Smooth muscle cell (in vitro differentiated cells): Measurements from ENCODE around the gene CIAO3. TPM values are rescaled to one million over a fixed set of nuclear protein-coding genes. Genes with fewer than 3 reads are reported as not detected.

Experiments used
- DNase-seq: peaks from one replicate; lab custom pipeline; 2025; ENCODE audit not compliant: unreplicated experiment; lab: John Stamatoyannopoulos, UW
- H2AFZ ChIP-seq: fragments of 200-600 bp; sonication (generic); 2 replicates; pipeline ENCODE4 v1.6.0; 2016; ENCODE audit warnings: antibody characterized with exemption, low read depth, mild to moderate bottlenecking
- H3F3A ChIP-seq: fragments of 200-600 bp; sonication (generic); 2 replicates; pipeline ENCODE4 v1.6.0; 2017; ENCODE audit warnings: antibody characterized with exemption, low read depth
- H3K27ac ChIP-seq: fragments of 200-600 bp; sonication (generic); 2 replicates; pipeline ENCODE4 v1.5.1; 2016; ENCODE audit warnings: low read depth, mild to moderate bottlenecking
- H3K27me3 ChIP-seq: fragments of 200-600 bp; sonication (generic); 2 replicates; pipeline ENCODE4 v1.6.1; 2016; ENCODE audit warnings: low read depth, mild to moderate bottlenecking
- H3K36me3 ChIP-seq: fragments of 200-600 bp; sonication (generic); 2 replicates; pipeline ENCODE4 v1.5.1; 2016; ENCODE audit warnings: low read depth
- H3K4me1 ChIP-seq: fragments of 200-600 bp; sonication (generic); 2 replicates; pipeline ENCODE4 v1.5.1; 2016; ENCODE audit warnings: low read depth
- H3K4me2 ChIP-seq: fragments of 200-600 bp; sonication (generic); 2 replicates; pipeline ENCODE4 v1.6.0; 2016; ENCODE audit warnings: mild to moderate bottlenecking
- H3K4me3 ChIP-seq: fragments of 200-600 bp; sonication (generic); 2 replicates; pipeline ENCODE4 v1.5.1; 2016; ENCODE audit warnings: mild to moderate bottlenecking
- H3K79me2 ChIP-seq: fragments of 200-600 bp; sonication (generic); 2 replicates; pipeline ENCODE4 v1.6.0; 2016; ENCODE audit warnings: low read depth, mild to moderate bottlenecking
- H3K9ac ChIP-seq: fragments of 200-600 bp; sonication (generic); 2 replicates; pipeline ENCODE4 v1.6.0; 2016; ENCODE audit warnings: low read depth
- H3K9me3 ChIP-seq: fragments of 200-600 bp; sonication (generic); replicated peaks from 2 replicates; pipeline ENCODE4 v1.5.1; 2016; ENCODE audit warnings: low read depth
- H4K20me1 ChIP-seq: fragments of 200-600 bp; sonication (generic); 2 replicates; pipeline ENCODE4 v1.6.0; 2016; ENCODE audit warnings: low read depth
- CTCF ChIP-seq: fragments of 200-600 bp; sonication (generic); IDR thresholded peaks from 2 replicates; pipeline ENCODE4 v1.5.1; 2017; ENCODE audit warnings: borderline replicate concordance, mild to moderate bottlenecking, antibody characterized with exemption; ENCODE audit not compliant: insufficient read depth, poor library complexity, severe bottlenecking
- WGBS: methylation state at CpG from one replicate; pipeline ENCODE4 v1.1.7; 2016; ENCODE audit warnings: low lambda C conversion rate; 5-methylcytosine and 5-hydroxymethylcytosine counted together
- polyA plus RNA-seq: library from polyadenylated mRNA; unstranded; fragments of >200 nt; fragmentation: Nextera tagmentation; extraction: Ambion mirVana; gene quantifications from 2 replicates; pipeline ENCODE4 v1.2.1, GENCODE V29; 2016
- total RNA-seq: library from RNA; depleted of rRNA; stranded (reverse); fragments of >200 nt; gene quantifications from 2 replicates; pipeline ENCODE4 v1.2.3, GENCODE V29; 2014

The CIAO3 gene
- total and polyA plus RNA-seq, 2 experiments from 2014 or later = 19.7 to 39.6 TPM

- peak within 1 kb of the TSS; percentile 69 for H3K4me3 ChIP-seq
- peak; percentile 34 for DNase-seq
- no peak for TF ChIP-seq CTCF
- H3K36me3 ChIP-seq = no peaks in the 10 kb centered on the region
- peaks cover 10% of the 10 kb centered on the region for H3K4me1 ChIP-seq
- H3K79me2 ChIP-seq = no peaks in the 10 kb centered on the region
- H3K27me3 ChIP-seq = no peaks in the 10 kb centered on the region
- peak within 1 kb of the TSS; percentile 30 for H2AFZ ChIP-seq
- H3K9ac ChIP-seq = peak within 1 kb of the TSS; percentile 35
- H3K27ac ChIP-seq = no peak within 1 kb of the TSS
- peaks cover 7% of the 10 kb centered on the region for H4K20me1 ChIP-seq
- H3K4me2 ChIP-seq = peak within 1 kb of the TSS; percentile 99
- 5% methylated on average over 43 of the region's 88 CpGs for WGBS
- no peaks in the 10 kb centered on the region for H3K9me3 ChIP-seq
- peaks cover 4% of the 10 kb centered on the region for H3F3A ChIP-seq
Observed at GRCh38 chr16:726438-727290, 14.1 kb downstream of the CIAO3 start, which contains the start of the genes CCDC78 and HAGHL. TSS of gene CCDC78 (minus strand) at chr16:726443. CDS start at chr16:726367, 76 bp downstream. TSS of gene HAGHL (plus strand) at chr16:727106. CDS start at chr16:727510, 404 bp downstream.

GRCh38 chr16:726188-726437 is 14.7 kb downstream of the CIAO3 start:
- peaks cover 4% of the 10 kb centered on the region for H3F3A ChIP-seq
- H3K4me1 ChIP-seq = peaks cover 10% of the 10 kb centered on the region
- no peaks in the 10 kb centered on the region for H3K27me3 ChIP-seq
- WGBS = 34% methylated on average over 9 of the region's 9 CpGs
- H3K79me2 ChIP-seq = no peaks in the 10 kb centered on the region
- H3K4me3 ChIP-seq = no peak overlapping the region
- no peak for DNase-seq
- no peak overlapping the region for H3K27ac ChIP-seq
- no peak overlapping the region for H2AFZ ChIP-seq
- no peaks in the 10 kb centered on the region for H3K36me3 ChIP-seq
- no peak overlapping the region for H3K4me2 ChIP-seq
- no peak overlapping the region for H3K9ac ChIP-seq
- no peak for TF ChIP-seq CTCF
- no peaks in the 10 kb centered on the region for H3K9me3 ChIP-seq
- peaks cover 10% of the 10 kb centered on the region for H4K20me1 ChIP-seq

GRCh38 chr16:725463-726187 is 15.2 kb downstream of the CIAO3 start:
- Histone ChIP-seq H3K36me3 (no peaks in the 10 kb centered on the region), H3F3A (peaks cover 4% of the 10 kb centered on the region), H3K9ac (no peak overlapping the region), H2AFZ (no peak overlapping the region), H3K27ac (no peak overlapping the region), H3K4me3 (no peak overlapping the region), H3K4me1 (peaks cover 10% of the 10 kb centered on the region), H3K79me2 (no peaks in the 10 kb centered on the region), H3K27me3 (no peaks in the 10 kb centered on the region), H4K20me1 (peaks cover 10% of the 10 kb centered on the region), H3K9me3 (no peaks in the 10 kb centered on the region), H3K4me2 (no peak overlapping the region)
- no peak for TF ChIP-seq CTCF
- WGBS = 91% methylated on average over 23 of the region's 23 CpGs
- no peak for DNase-seq
